HCT116 (cell line): Measurements from ENCODE around the gene ANKRD23. TPM values are rescaled to one million over a fixed set of nuclear protein-coding genes. Genes with fewer than 3 reads are reported as not detected.

Experiments
- ATAC-seq: fragments of 200-7000 bp; cut with Tn5 transposase; 2 replicates; pipeline ENCODE4 v1.9.1; 2020; ENCODE audit warnings: mild to moderate bottlenecking, moderate library complexity
- BruUV-seq: library from RNA; stranded (reverse); fragments of 400-500 nt; replicated peaks from 2 replicates; lab custom pipeline; 2021; lab: Mats Ljungman, UMichigan
- CTCF ChIA-PET: fragments of 300-600 bp; sonication (Branson Sonifier 250); formaldehyde crosslinking; loops from one replicate; lab custom pipeline; 2021; ENCODE audit warnings: antibody characterized with exemption; lab: Charles Lee
- POLR2A ChIA-PET: fragments of 300-600, 350-600 bp; sonication (Branson Sonifier 250); formaldehyde crosslinking; loops from one replicate; lab custom pipeline; 2021; ENCODE audit warnings: antibody characterized with exemption; lab: Charles Lee
- RAD21 ChIA-PET, 2 experiments: fragments of 300-600 bp; sonication (Branson Sonifier 250); formaldehyde crosslinking; loops; one replicate each; lab custom pipeline; 2023; ENCODE audit warnings: low total read pairs in 2 of 2; ENCODE audit not compliant: uncharacterized antibody in 2 of 2, unreplicated experiment in 2 of 2, low non-redundant PET in 1 of 2; lab: Charles Lee
- DNase-seq: peaks from one replicate; pipeline ENCODE4 v3.0.0-alpha.2; 2010; ENCODE audit warnings: low read depth, low spot score
- H2AFZ ChIP-seq: fragments of 200-600 bp; shearing (Covaris generic), sonication (generic); 2 replicates; pipeline ENCODE4 v1.6.1; 2017; ENCODE audit warnings: low read depth, mixed run types, mixed read lengths, antibody characterized with exemption, low read length; ENCODE audit not compliant: poor library complexity, severe bottlenecking
- H3K27ac ChIP-seq: 2 replicates; pipeline ENCODE4 v1.5.1; 2012; ENCODE audit warnings: low read depth, low read length
- H3K27me3 ChIP-seq: fragments of 200-600 bp; sonication (generic); 2 replicates; pipeline ENCODE4 v1.6.1; 2016; ENCODE audit warnings: mixed run types, low read length, mixed read lengths; ENCODE audit not compliant: insufficient read depth
- H3K36me3 ChIP-seq, 2 experiments: fragments of 200-500 bp in 1 of 2; fragments of 200-600 bp in 1 of 2; sonication (Bioruptor generic) in 1 of 2; sonication (generic) in 1 of 2; 2 replicates each; pipeline versions ENCODE4 v1.5.1 to v1.6.1; 2014 to 2016; ENCODE audit warnings: low read length in 2 of 2, inconsistent platforms in 1 of 2, mixed read lengths in 1 of 2, mixed run types in 1 of 2; ENCODE audit not compliant: insufficient read depth in 2 of 2, control insufficient read depth in 1 of 2
- H3K4me1 ChIP-seq, 2 experiments: fragments of 200-600 bp in 1 of 2; sonication (generic) in 1 of 2; 2 replicates each; pipeline versions ENCODE4 v1.5.1 to v1.6.1; 2012 to 2017; ENCODE audit warnings: low read length in 2 of 2, inconsistent platforms in 1 of 2, mild to moderate bottlenecking in 1 of 2, mixed read lengths in 1 of 2, mixed run types in 1 of 2, moderate library complexity in 1 of 2; ENCODE audit not compliant: insufficient read depth in 2 of 2, control insufficient read depth in 1 of 2
- H3K4me2 ChIP-seq: fragments of 200-600 bp; sonication (generic); 2 replicates; pipeline ENCODE4 v1.6.1; 2017; ENCODE audit warnings: mixed run types, low read length, mixed read lengths
- H3K4me3 ChIP-seq, 2 experiments: fragments of 200-600 bp in 1 of 2; sonication (generic) in 1 of 2; replicated peaks in 1 of 2; 2 replicates each; pipeline ENCODE4 v1.5.1; 2011 to 2016; ENCODE audit warnings: low read length in 2 of 2, control low read depth in 1 of 2, low read depth in 1 of 2, mild to moderate bottlenecking in 1 of 2, mixed read lengths in 1 of 2, mixed run types in 1 of 2
- H3K79me2 ChIP-seq: fragments of 200-600 bp; sonication (generic); 2 replicates; pipeline ENCODE4 v1.6.1; 2017; ENCODE audit warnings: mild to moderate bottlenecking, mixed run types, low read length, moderate library complexity, mixed read lengths; ENCODE audit not compliant: insufficient read depth
- H3K9ac ChIP-seq: fragments of 200-600 bp; sonication (generic); 2 replicates; pipeline ENCODE4 v1.6.1; 2016; ENCODE audit warnings: low read length, mixed read lengths
- H3K9me2 ChIP-seq: fragments of 200-600 bp; sonication (generic), shearing (Covaris generic); 2 replicates; pipeline ENCODE4 v1.6.1; 2017; ENCODE audit warnings: mixed run types, mild to moderate bottlenecking, moderate library complexity; ENCODE audit not compliant: insufficient read depth
- H3K9me3 ChIP-seq, 2 experiments: fragments of 200-500 bp in 1 of 2; fragments of 200-600 bp in 1 of 2; sonication (Bioruptor generic) in 1 of 2; sonication (generic) in 1 of 2; 2 replicates each; pipeline ENCODE4 v1.6.1; 2014 to 2017; ENCODE audit warnings: low read length in 2 of 2, mixed read lengths in 2 of 2, inconsistent platforms in 1 of 2, low read depth in 1 of 2, mild to moderate bottlenecking in 1 of 2, mixed run types in 1 of 2, moderate library complexity in 1 of 2; ENCODE audit not compliant: control insufficient read depth in 1 of 2, insufficient read depth in 1 of 2
- H4K20me1 ChIP-seq: fragments of 200-600 bp; sonication (generic), shearing (Covaris generic); 2 replicates; pipeline ENCODE4 v1.6.1; 2017; ENCODE audit warnings: mixed run types, mild to moderate bottlenecking, moderate library complexity; ENCODE audit not compliant: insufficient read depth
- ATF3 ChIP-seq: IDR thresholded peaks from 2 replicates; pipeline ENCODE4 v1.6.1; 2012
- CBX3 ChIP-seq: IDR thresholded peaks from 2 replicates; pipeline ENCODE4 v1.6.1; 2012; ENCODE audit warnings: low read depth
- CEBPB ChIP-seq: IDR thresholded peaks from 2 replicates; pipeline ENCODE4 v1.6.1; 2012; ENCODE audit warnings: low read depth
- ELF1 ChIP-seq: IDR thresholded peaks from 2 replicates; pipeline ENCODE4 v1.6.1; 2012; ENCODE audit warnings: low read depth, borderline replicate concordance
- EZH2 ChIP-seq: fragments of 200-600 bp; sonication (generic); IDR thresholded peaks from 2 replicates; pipeline ENCODE4 v1.6.1; 2017; ENCODE audit warnings: antibody characterized with exemption, mixed run types
- EZH2phosphoT487 ChIP-seq: fragments of 200-600 bp; IDR thresholded peaks from 2 replicates; pipeline ENCODE4 v1.6.1; 2018; ENCODE audit warnings: antibody characterized with exemption, borderline replicate concordance
- FOSL1 ChIP-seq: IDR thresholded peaks from 2 replicates; pipeline ENCODE4 v1.6.1; 2012; ENCODE audit warnings: low read depth
- MAX ChIP-seq: IDR thresholded peaks from 2 replicates; pipeline ENCODE4 v1.6.1; 2012
- POLR2AphosphoS5 ChIP-seq: IDR thresholded peaks from 2 replicates; pipeline ENCODE4 v1.6.1; 2011; ENCODE audit warnings: mild to moderate bottlenecking, low read depth, low read length, moderate library complexity
- RAD21 ChIP-seq: IDR thresholded peaks from 2 replicates; pipeline ENCODE4 v1.6.1; 2012; ENCODE audit warnings: low read depth, mild to moderate bottlenecking
- SP1 ChIP-seq: IDR thresholded peaks from 2 replicates; pipeline ENCODE4 v1.6.1; 2012; ENCODE audit warnings: low read depth
- TCF7L2 ChIP-seq: IDR thresholded peaks from 2 replicates; pipeline ENCODE4 v1.7.0; 2011; ENCODE audit warnings: borderline replicate concordance, inconsistent platforms; ENCODE audit not compliant: insufficient read depth, insufficient read length; ENCODE audit errors: extremely low read depth
- intact Hi-C: fragments of 100-400 bp; cut with micrococcal nuclease; formaldehyde crosslinking; loops from 2 replicates; pipeline ENCODE4 v1.10.0; 2022
- total RNA-seq: library from RNA; stranded (reverse); gene quantifications from one replicate; pipeline ENCODE4 v1.2.1, GENCODE V29; 2021; ENCODE audit not compliant: unreplicated experiment

ANKRD23 gene
- total RNA-seq, 1 experiment from 2014 or later: 1.4 TPM

DNA sequence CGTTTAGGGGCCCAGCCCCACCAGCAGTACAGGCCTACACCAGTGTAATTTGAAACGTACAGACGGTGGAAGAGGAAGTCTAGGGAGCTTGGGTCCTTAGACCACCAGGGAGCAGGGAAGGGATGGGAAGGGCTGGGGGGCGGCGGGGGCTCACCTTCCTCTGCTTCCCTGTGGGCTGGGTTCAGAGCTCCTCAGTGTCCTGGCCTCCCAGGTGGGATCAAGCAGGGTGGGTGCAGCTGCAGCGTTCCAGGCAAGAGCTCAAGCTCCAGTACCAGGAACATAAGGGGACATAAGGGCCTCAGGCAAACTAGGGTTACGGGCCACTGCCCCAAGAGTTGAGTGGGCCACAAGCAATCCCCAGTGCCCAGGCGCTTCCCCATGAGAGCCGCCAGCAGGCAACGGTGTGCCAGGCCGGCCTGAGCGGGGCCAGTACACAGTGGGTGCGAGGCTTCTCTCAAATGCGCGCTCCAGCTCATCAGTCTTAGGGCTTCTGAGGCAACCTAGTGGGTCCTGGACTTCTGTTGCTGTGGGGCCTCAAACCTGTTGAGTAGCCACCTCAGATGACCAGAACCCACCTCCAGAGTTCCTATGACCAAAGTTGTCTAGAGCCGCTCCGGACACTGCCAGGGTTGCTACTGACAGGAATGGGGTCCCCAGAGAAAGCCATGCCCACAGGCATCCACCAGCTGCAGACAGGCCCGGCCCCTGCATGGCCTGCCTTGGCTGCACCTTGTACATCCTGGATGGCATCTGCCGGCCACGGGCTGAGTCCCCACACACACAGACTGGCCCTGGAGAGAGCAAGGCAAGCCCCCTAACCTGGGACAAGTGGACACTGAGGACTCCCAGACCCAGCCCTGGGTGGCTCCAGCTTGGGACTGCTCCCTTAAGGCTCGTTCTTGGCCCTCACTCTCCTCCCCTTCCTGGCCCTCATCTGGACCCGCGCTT lies 5.2 kb downstream of the ANKRD23 start (continued):
- TF ChIP-seq EZH2: no peak
- TF ChIP-seq, all 23 proteins: peak for 0

DNA sequence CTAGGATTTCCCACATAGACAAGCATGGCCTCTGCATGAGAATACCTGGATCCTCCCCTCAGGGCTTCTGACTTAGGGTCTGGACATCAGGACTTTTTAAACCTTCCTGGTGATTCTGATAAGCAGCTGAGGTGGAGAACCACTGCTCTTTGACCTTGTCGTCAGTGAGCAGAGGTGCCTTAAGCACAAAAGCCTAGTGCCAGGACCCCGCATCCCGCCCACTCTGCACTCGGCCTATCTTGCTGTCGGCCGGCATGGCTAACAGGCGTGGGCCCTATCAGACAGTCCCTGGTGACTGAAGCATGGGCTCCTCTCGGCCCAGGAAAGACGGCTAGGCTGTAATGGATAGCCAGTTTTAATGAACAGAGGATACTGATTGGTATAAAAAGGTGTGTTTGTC lies 6.2 kb downstream of the ANKRD23 start:
- Histone ChIP-seq H3K4me3 (no peak overlapping the region), H3K9ac (no peak overlapping the region), H3K4me1 (peaks cover 0 to 5% of the 10 kb centered on the region in 2 experiments; a peak in 1 of 4 replicates), H2AFZ (no peak overlapping the region), H3K27me3 (no peaks in the 10 kb centered on the region), H3K4me2 (no peak overlapping the region), H3K79me2 (no peaks in the 10 kb centered on the region), H3K9me3 (no peaks in the 10 kb centered on the region), H3K27ac (no peak overlapping the region), H4K20me1 (no peaks in the 10 kb centered on the region), H3K36me3 (peaks cover 7 to 13% of the 10 kb centered on the region in 2 experiments; a peak in 1 of 4 replicates), H3K9me2 (no peaks in the 10 kb centered on the region)
- CTCF ChIA-PET: no interaction called here
- no peak for ATAC-seq
- POLR2A ChIA-PET: no interaction called here
- TF ChIP-seq SP1 (no peak), CBX3 (no peak), FOSL1 (no peak), EZH2 (no peak), ATF3 (no peak), ELF1 (no peak), POLR2AphosphoS5 (no peak), RAD21 (no peak), CEBPB (no peak), TCF7L2 (no peak), EZH2phosphoT487 (no peak), MAX (no peak)
- DNase-seq: no peak
- no TSS peak for BruUV-seq
- intact Hi-C loops: no loop called here
- RAD21 ChIA-PET: no interaction called here
